Measurements from ENCODE around the gene FUOM.

Gene FUOM

GRCh38 chr10:133356549-133357284, 1.1 kb downstream of the FUOM start:
- Histone ChIP-seq H3K36me3 (ENCODE audit: control insufficient read depth in 2 of 2, insufficient read depth in 2 of 2, low read length in 2 of 2) (no peaks in the 10 kb centered on the region), H3K4me1 (ENCODE audit: control insufficient read depth, insufficient read depth, low read length) (peaks cover 10% of the 10 kb centered on the region), H3K9me3 (ENCODE audit: control insufficient read depth in 2 of 2, low read length in 2 of 2) (no peaks in the 10 kb centered on the region), H3K27me3 (ENCODE audit: control insufficient read depth in 1 of 2, insufficient read depth in 2 of 2, low read length in 2 of 2) (peaks cover 2 to 22% of the 10 kb centered on the region in 2 donors), H3K27ac (ENCODE audit: low read length) (no peak overlapping the region), H3K9ac (ENCODE audit: low read length in 2 of 2) (peak overlapping the region in 1 of 2 donors; percentile 27), H3K4me3 (ENCODE audit: low read length in 2 of 2) (peak overlapping the region in 1 of 2 donors; percentile 72)

DNA sequence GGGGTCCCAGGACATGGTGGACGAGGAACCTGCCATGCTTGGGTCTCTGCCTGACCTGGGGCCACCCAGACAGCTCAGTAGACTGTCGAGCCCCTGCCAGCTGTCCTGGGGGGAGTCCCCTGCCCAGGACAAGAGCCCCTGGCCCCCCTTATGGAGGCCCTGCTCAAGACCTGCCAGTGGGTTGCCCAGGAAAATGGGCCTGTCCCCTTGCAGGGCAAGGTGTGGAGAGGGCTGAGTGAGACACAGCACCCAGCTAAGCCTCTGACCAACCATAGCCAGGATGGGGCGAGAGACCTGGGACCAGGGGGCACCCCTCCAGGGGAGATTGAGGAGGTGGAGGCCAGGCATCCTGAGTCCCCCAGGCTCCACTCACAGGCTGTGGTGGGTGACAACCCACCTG, 1.8 kb downstream of the FUOM start:
- peaks cover 10% of the 10 kb centered on the region for H3K4me1 ChIP-seq (ENCODE audit: control insufficient read depth, insufficient read depth, low read length)
- no peaks in the 10 kb centered on the region for H3K36me3 ChIP-seq (ENCODE audit: control insufficient read depth in 2 of 2, insufficient read depth in 2 of 2, low read length in 2 of 2)
- no peak overlapping the region for H3K4me3 ChIP-seq (ENCODE audit: low read length in 2 of 2)
- H3K9me3 ChIP-seq (ENCODE audit: control insufficient read depth in 2 of 2, low read length in 2 of 2): no peaks in the 10 kb centered on the region
- no peak overlapping the region for H3K27ac ChIP-seq (ENCODE audit: low read length)
- H3K9ac ChIP-seq (ENCODE audit: low read length in 2 of 2): no peak overlapping the region
- peaks cover 2 to 22% of the 10 kb centered on the region in 2 donors for H3K27me3 ChIP-seq (ENCODE audit: control insufficient read depth in 1 of 2, insufficient read depth in 2 of 2, low read length in 2 of 2)

GRCh38 chr10:133355266-133355665, 2.6 kb downstream of the FUOM start:
- Histone ChIP-seq H3K4me3 (ENCODE audit: low read length in 2 of 2) (no peak overlapping the region), H3K36me3 (ENCODE audit: control insufficient read depth in 2 of 2, insufficient read depth in 2 of 2, low read length in 2 of 2) (no peaks in the 10 kb centered on the region), H3K9ac (ENCODE audit: low read length in 2 of 2) (no peak overlapping the region), H3K4me1 (ENCODE audit: control insufficient read depth, insufficient read depth, low read length) (peaks cover 10% of the 10 kb centered on the region), H3K9me3 (ENCODE audit: control insufficient read depth in 2 of 2, low read length in 2 of 2) (no peaks in the 10 kb centered on the region), H3K27me3 (ENCODE audit: control insufficient read depth in 1 of 2, insufficient read depth in 2 of 2, low read length in 2 of 2) (peaks cover 2 to 22% of the 10 kb centered on the region in 2 donors), H3K27ac (ENCODE audit: low read length) (no peak overlapping the region)

DNA sequence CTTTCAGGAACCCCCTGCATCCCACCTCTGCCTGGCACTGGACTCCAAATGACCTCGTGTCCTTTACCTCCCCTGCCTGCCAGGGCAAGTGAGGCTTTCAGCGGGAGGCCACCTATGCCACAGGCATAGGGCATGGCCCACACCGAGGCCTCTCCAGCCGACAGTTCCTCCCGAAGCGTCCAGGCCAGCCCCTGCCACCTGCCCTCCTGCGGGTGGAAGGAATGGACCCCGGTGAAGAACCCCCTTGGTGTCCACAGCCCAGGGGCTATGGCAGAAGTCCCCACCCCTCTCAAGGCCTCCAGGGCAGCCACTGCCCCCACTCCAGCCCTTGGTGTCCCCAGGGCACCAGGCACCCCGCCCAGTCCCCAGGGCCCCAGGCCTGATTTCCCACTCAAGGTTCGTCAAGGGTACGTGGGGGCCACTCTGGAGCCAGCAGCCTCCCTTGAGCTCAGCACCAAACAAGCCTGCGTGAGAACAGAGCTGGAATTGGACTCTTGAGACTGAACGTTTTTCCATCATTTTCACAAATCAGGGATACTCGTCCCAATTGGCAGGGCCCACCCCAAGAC, 3.1 kb downstream of the FUOM start:
- no peaks in the 10 kb centered on the region for H3K9me3 ChIP-seq (ENCODE audit: control insufficient read depth in 2 of 2, low read length in 2 of 2)
- H3K36me3 ChIP-seq (ENCODE audit: control insufficient read depth in 2 of 2, insufficient read depth in 2 of 2, low read length in 2 of 2): no peaks in the 10 kb centered on the region
- peaks cover 4 to 22% of the 10 kb centered on the region in 2 donors for H3K27me3 ChIP-seq (ENCODE audit: control insufficient read depth in 1 of 2, insufficient read depth in 2 of 2, low read length in 2 of 2)
- no peak overlapping the region for H3K4me3 ChIP-seq (ENCODE audit: low read length in 2 of 2)
- H3K9ac ChIP-seq (ENCODE audit: low read length in 2 of 2): no peak overlapping the region
- H3K27ac ChIP-seq (ENCODE audit: low read length): no peak overlapping the region
- H3K4me1 ChIP-seq (ENCODE audit: control insufficient read depth, insufficient read depth, low read length): peaks cover 10% of the 10 kb centered on the region

- Histone ChIP-seq H3K36me3 (ENCODE audit: control insufficient read depth in 2 of 2, insufficient read depth in 2 of 2, low read length in 2 of 2) (no peaks in the 10 kb centered on the region), H3K4me1 (ENCODE audit: control insufficient read depth, insufficient read depth, low read length) (peaks cover 10% of the 10 kb centered on the region), H3K27ac (ENCODE audit: low read length) (no peak overlapping the region), H3K9ac (ENCODE audit: low read length in 2 of 2) (no peak overlapping the region), H3K27me3 (ENCODE audit: control insufficient read depth in 1 of 2, insufficient read depth in 2 of 2, low read length in 2 of 2) (peaks cover 6 to 25% of the 10 kb centered on the region in 2 donors), H3K4me3 (ENCODE audit: low read length in 2 of 2) (no peak overlapping the region), H3K9me3 (ENCODE audit: control insufficient read depth in 2 of 2, low read length in 2 of 2) (no peaks in the 10 kb centered on the region)
Measured at GRCh38 chr10:133353988-133354605, 3.7 kb downstream of the FUOM start.

- H3K27me3 ChIP-seq (ENCODE audit: control insufficient read depth in 1 of 2, insufficient read depth in 2 of 2, low read length in 2 of 2): peaks cover 6 to 25% of the 10 kb centered on the region in 2 donors
- H3K9me3 ChIP-seq (ENCODE audit: control insufficient read depth in 2 of 2, low read length in 2 of 2): no peaks in the 10 kb centered on the region
- H3K4me1 ChIP-seq (ENCODE audit: control insufficient read depth, insufficient read depth, low read length): peaks cover 7% of the 10 kb centered on the region
- no peak overlapping the region for H3K27ac ChIP-seq (ENCODE audit: low read length)
- no peak overlapping the region for H3K9ac ChIP-seq (ENCODE audit: low read length in 2 of 2)
- H3K4me3 ChIP-seq (ENCODE audit: low read length in 2 of 2): no peak overlapping the region
- no peaks in the 10 kb centered on the region for H3K36me3 ChIP-seq (ENCODE audit: control insufficient read depth in 2 of 2, insufficient read depth in 2 of 2, low read length in 2 of 2)
Measured at GRCh38 chr10:133353202-133353959, 4.4 kb downstream of the FUOM start.

DNA sequence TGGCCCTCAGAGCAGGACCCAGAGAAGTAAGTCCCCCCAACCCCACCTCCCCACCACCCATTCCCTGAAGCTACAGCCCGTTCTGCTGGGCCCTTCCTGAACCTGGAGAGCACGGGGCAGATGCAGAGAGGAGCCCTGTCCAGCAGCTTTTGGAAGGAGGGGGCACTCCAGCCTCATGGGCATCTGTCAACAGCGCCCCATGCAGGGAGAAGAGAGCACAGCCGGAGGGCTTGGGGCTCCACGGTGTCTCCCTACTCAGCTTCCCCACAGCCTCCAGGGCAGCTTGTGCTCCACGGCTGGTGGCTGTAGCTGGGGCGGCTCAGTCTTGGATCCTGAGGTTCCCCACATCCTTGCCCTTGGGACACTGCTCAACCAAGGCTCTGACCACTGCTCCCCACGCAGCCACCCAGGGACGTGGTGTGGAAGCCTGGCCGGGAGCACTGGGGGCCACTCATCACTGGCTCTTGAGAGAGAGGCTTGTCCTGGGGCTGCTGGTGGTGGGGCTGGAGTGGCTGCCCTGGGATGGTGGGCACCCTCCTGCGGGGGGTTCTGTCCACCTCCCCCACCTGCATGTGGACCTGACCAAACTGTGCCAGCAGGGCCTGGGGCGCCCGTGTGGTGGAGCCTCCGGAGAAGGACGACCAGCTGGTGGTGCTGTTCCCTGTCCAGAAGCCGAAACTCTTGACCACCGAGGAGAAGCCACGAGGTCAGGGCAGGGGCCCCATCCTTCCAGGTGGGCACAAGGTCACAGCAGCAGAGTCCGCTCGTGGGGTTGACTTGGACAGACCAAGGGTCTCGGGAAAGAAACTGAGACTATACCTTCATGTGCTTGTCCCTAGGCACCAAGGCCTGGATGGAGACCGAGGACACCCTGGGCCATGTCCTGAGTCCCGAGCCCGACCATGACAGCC, 6.2 kb downstream of the FUOM start:
- Histone ChIP-seq H3K9ac (ENCODE audit: low read length in 2 of 2) (no peak overlapping the region), H3K4me3 (ENCODE audit: low read length in 2 of 2) (no peak overlapping the region), H3K27ac (ENCODE audit: low read length) (no peak overlapping the region), H3K36me3 (ENCODE audit: control insufficient read depth in 2 of 2, insufficient read depth in 2 of 2, low read length in 2 of 2) (no peaks in the 10 kb centered on the region), H3K27me3 (ENCODE audit: control insufficient read depth in 1 of 2, insufficient read depth in 2 of 2, low read length in 2 of 2) (peaks cover 10 to 23% of the 10 kb centered on the region in 2 donors), H3K4me1 (ENCODE audit: control insufficient read depth, insufficient read depth, low read length) (no peaks in the 10 kb centered on the region), H3K9me3 (ENCODE audit: control insufficient read depth in 2 of 2, low read length in 2 of 2) (no peaks in the 10 kb centered on the region)

- H3K4me3 ChIP-seq (ENCODE audit: low read length in 2 of 2): no peak overlapping the region
- no peaks in the 10 kb centered on the region for H3K36me3 ChIP-seq (ENCODE audit: control insufficient read depth in 2 of 2, insufficient read depth in 2 of 2, low read length in 2 of 2)
- H3K27me3 ChIP-seq (ENCODE audit: control insufficient read depth in 1 of 2, insufficient read depth in 2 of 2, low read length in 2 of 2): peaks cover 14 to 18% of the 10 kb centered on the region in 2 donors
- H3K27ac ChIP-seq (ENCODE audit: low read length): no peak overlapping the region
- no peaks in the 10 kb centered on the region for H3K9me3 ChIP-seq (ENCODE audit: control insufficient read depth in 2 of 2, low read length in 2 of 2)
- H3K9ac ChIP-seq (ENCODE audit: low read length in 2 of 2): no peak overlapping the region
- no peaks in the 10 kb centered on the region for H3K4me1 ChIP-seq (ENCODE audit: control insufficient read depth, insufficient read depth, low read length)
Measured at GRCh38 chr10:133350950-133351329, 6.9 kb downstream of the FUOM start.

GRCh38 chr10:133350283-133350949, 7.4 kb downstream of the FUOM start:
- H3K27ac ChIP-seq (ENCODE audit: low read length): no peak overlapping the region
- no peaks in the 10 kb centered on the region for H3K4me1 ChIP-seq (ENCODE audit: control insufficient read depth, insufficient read depth, low read length)
- no peaks in the 10 kb centered on the region for H3K36me3 ChIP-seq (ENCODE audit: control insufficient read depth in 2 of 2, insufficient read depth in 2 of 2, low read length in 2 of 2)
- H3K9me3 ChIP-seq (ENCODE audit: control insufficient read depth in 2 of 2, low read length in 2 of 2): no peaks in the 10 kb centered on the region
- no peak overlapping the region for H3K9ac ChIP-seq (ENCODE audit: low read length in 2 of 2)
- peaks cover 14 to 15% of the 10 kb centered on the region in 2 donors for H3K27me3 ChIP-seq (ENCODE audit: control insufficient read depth in 1 of 2, insufficient read depth in 2 of 2, low read length in 2 of 2)
- no peak overlapping the region for H3K4me3 ChIP-seq (ENCODE audit: low read length in 2 of 2)

Measured in stomach smooth muscle (tissue), 2 donors.